Loucy (cell line): ENCODE data around the gene LAMC1.

Experiments
- H2AFZ ChIP-seq: fragments of 200-600 bp; sonication (generic); 2 replicates; pipeline ENCODE4 v1.6.0; 2016; ENCODE audit warnings: antibody characterized with exemption, mild to moderate bottlenecking, low read length, moderate library complexity
- H3F3A ChIP-seq: fragments of 200-600 bp; 2 replicates; pipeline ENCODE4 v1.6.0; 2016; ENCODE audit warnings: antibody characterized with exemption, low read depth, mild to moderate bottlenecking
- H3K27me3 ChIP-seq: fragments of 200-600 bp; sonication (generic); 2 replicates; pipeline ENCODE4 v1.6.1; 2014; ENCODE audit warnings: low read length, mild to moderate bottlenecking; ENCODE audit not compliant: insufficient read depth, poor library complexity, severe bottlenecking
- H3K36me3 ChIP-seq: fragments of 200-600 bp; sonication (generic); 2 replicates; pipeline ENCODE4 v1.6.1; 2016; ENCODE audit warnings: low read length; ENCODE audit not compliant: insufficient read depth
- H3K4me1 ChIP-seq: fragments of 200-600 bp; sonication (generic); 2 replicates; pipeline ENCODE4 v1.5.1; 2014; ENCODE audit warnings: low read length, mild to moderate bottlenecking; ENCODE audit not compliant: insufficient read depth, poor library complexity, severe bottlenecking
- H3K4me2 ChIP-seq: fragments of 200-600 bp; sonication (generic); 2 replicates; pipeline ENCODE4 v1.6.0; 2014; ENCODE audit warnings: antibody characterized with exemption, low read length, low read depth, mild to moderate bottlenecking; ENCODE audit not compliant: poor library complexity, severe bottlenecking
- H3K4me3 ChIP-seq: fragments of 200-600 bp; sonication (generic); 2 replicates; pipeline ENCODE4 v1.5.1; 2014; ENCODE audit warnings: low read length, mild to moderate bottlenecking, mixed read lengths; ENCODE audit not compliant: poor library complexity, severe bottlenecking
- H3K79me2 ChIP-seq: fragments of 200-600 bp; sonication (generic); 2 replicates; pipeline ENCODE4 v1.6.1; 2014; ENCODE audit warnings: low read length; ENCODE audit not compliant: insufficient read depth
- H3K9ac ChIP-seq: fragments of 200-600 bp; sonication (generic); 2 replicates; pipeline ENCODE4 v1.6.0; 2014; ENCODE audit warnings: mild to moderate bottlenecking, low read depth, low read length, moderate library complexity; ENCODE audit not compliant: poor library complexity, severe bottlenecking
- H3K9me2 ChIP-seq: fragments of 200-600 bp; sonication (generic); replicated peaks from 2 replicates; pipeline ENCODE4 v1.6.1; 2016; ENCODE audit warnings: low read depth, low read length, mixed read lengths
- H3K9me3 ChIP-seq: fragments of 200-600 bp; sonication (generic); 2 replicates; pipeline ENCODE4 v1.6.1; 2014; ENCODE audit warnings: mild to moderate bottlenecking, antibody characterized with exemption, low read length, low read depth; ENCODE audit not compliant: insufficient read depth
- H4K20me1 ChIP-seq: fragments of 200-600 bp; sonication (generic); 2 replicates; pipeline ENCODE4 v1.6.0; 2014; ENCODE audit warnings: antibody characterized with exemption, low read length, mild to moderate bottlenecking; ENCODE audit not compliant: insufficient read depth, poor library complexity, severe bottlenecking
- CTCF ChIP-seq: fragments of 200-600 bp; sonication (generic); conservative IDR thresholded peaks from 2 replicates; pipeline ENCODE4 v1.5.1; 2014; ENCODE audit warnings: mild to moderate bottlenecking, antibody characterized with exemption, low read length
- EZH2phosphoT487 ChIP-seq: fragments of 200-600 bp; IDR thresholded peaks from 2 replicates; pipeline ENCODE4 v1.6.1; 2018; ENCODE audit warnings: antibody characterized with exemption, mild to moderate bottlenecking, moderate library complexity, borderline replicate concordance

LAMC1 gene

GRCh38 chr1:183106746-183107145 is 83.5 kb downstream of the LAMC1 start:
- Histone ChIP-seq H3K36me3 (no peaks in the 10 kb centered on the region), H3K79me2 (no peaks in the 10 kb centered on the region), H4K20me1 (no peaks in the 10 kb centered on the region), H3K9ac (no peak overlapping the region), H3K9me3 (no peaks in the 10 kb centered on the region), H3F3A (no peaks in the 10 kb centered on the region), H3K27me3 (no peaks in the 10 kb centered on the region), H3K4me2 (no peak overlapping the region), H3K4me3 (no peak overlapping the region), H2AFZ (no peak overlapping the region), H3K4me1 (no peaks in the 10 kb centered on the region), H3K9me2 (no peaks in the 10 kb centered on the region)
- TF ChIP-seq EZH2phosphoT487 = no peak
- TF ChIP-seq CTCF = no peak

- TF ChIP-seq EZH2phosphoT487 (no peak), CTCF (no peak)
- Histone ChIP-seq H3K9me2 (no peaks in the 10 kb centered on the region), H4K20me1 (no peaks in the 10 kb centered on the region), H2AFZ (no peak overlapping the region), H3K79me2 (no peaks in the 10 kb centered on the region), H3F3A (no peaks in the 10 kb centered on the region), H3K27me3 (no peaks in the 10 kb centered on the region), H3K4me2 (no peak overlapping the region), H3K4me1 (no peaks in the 10 kb centered on the region), H3K4me3 (no peak overlapping the region), H3K36me3 (no peaks in the 10 kb centered on the region), H3K9me3 (no peaks in the 10 kb centered on the region), H3K9ac (no peak overlapping the region)
These were observed 87.2 kb downstream of the LAMC1 start for GRCh38 chr1:183110326-183110880.

- Histone ChIP-seq H3K79me2 (no peaks in the 10 kb centered on the region), H2AFZ (no peak overlapping the region), H3F3A (no peaks in the 10 kb centered on the region), H4K20me1 (no peaks in the 10 kb centered on the region), H3K9ac (no peak overlapping the region), H3K4me1 (no peaks in the 10 kb centered on the region), H3K27me3 (no peaks in the 10 kb centered on the region), H3K4me3 (no peak overlapping the region), H3K4me2 (no peak overlapping the region), H3K9me2 (no peaks in the 10 kb centered on the region), H3K36me3 (no peaks in the 10 kb centered on the region), H3K9me3 (no peaks in the 10 kb centered on the region)
- TF ChIP-seq CTCF = no peak
- TF ChIP-seq EZH2phosphoT487 = no peak
These were observed 91.2 kb downstream of the LAMC1 start for GRCh38 chr1:183114441-183114840.
